ENCODE data around the gene OAS1.
"Not testable (repeated sequence)": the region's sequence is repeated elsewhere in the genome, so short reads cannot be mapped to it uniquely, and the experiment has no call there.

OAS1 gene

GRCh38 chr12:112950701-112951100 lies 43.9 kb downstream of the OAS1 start:
- Histone ChIP-seq H3K4me1 (ENCODE audit: insufficient read depth, low read length) (no peaks in the 10 kb centered on the region), H3K9me3 (ENCODE audit: control insufficient read depth, insufficient read depth, low read length) (no peaks in the 10 kb centered on the region), H3K36me3 (ENCODE audit: insufficient read depth, low read length) (no peaks in the 10 kb centered on the region), H3K9ac (ENCODE audit: low read depth, low read length) (no peak overlapping the region)

GRCh38 chr12:112957125-112957524 lies 50.4 kb downstream of the OAS1 start:
- H3K9ac ChIP-seq (ENCODE audit: low read depth, low read length) = not testable (repeated sequence)

GRCh38 chr12:112961074-112961473 lies 54.3 kb downstream of the OAS1 start:
- Histone ChIP-seq H3K36me3 (ENCODE audit: insufficient read depth, low read length) (no peaks in the 10 kb centered on the region), H3K4me1 (ENCODE audit: insufficient read depth, low read length) (no peaks in the 10 kb centered on the region), H3K9ac (ENCODE audit: low read depth, low read length) (no peak overlapping the region), H3K9me3 (ENCODE audit: control insufficient read depth, insufficient read depth, low read length) (peaks cover 3% of the 10 kb centered on the region; the same call in 1 of the 2 replicates)

More at GRCh38 chr12:112957125-112957524, 50.4 kb downstream of the OAS1 start:
- not testable (repeated sequence) for H3K4me1 ChIP-seq (ENCODE audit: insufficient read depth, low read length); H3K9me3 ChIP-seq (ENCODE audit: control insufficient read depth, insufficient read depth, low read length); H3K36me3 ChIP-seq (ENCODE audit: insufficient read depth, low read length)

GRCh38 chr12:112961536-112961935 lies 54.8 kb downstream of the OAS1 start:
- no peaks in the 10 kb centered on the region for H3K4me1 ChIP-seq (ENCODE audit: insufficient read depth, low read length)
- H3K9me3 ChIP-seq (ENCODE audit: control insufficient read depth, insufficient read depth, low read length) = peaks cover 3% of the 10 kb centered on the region; the same call in 1 of the 2 replicates
- no peaks in the 10 kb centered on the region for H3K36me3 ChIP-seq (ENCODE audit: insufficient read depth, low read length)
- H3K9ac ChIP-seq (ENCODE audit: low read depth, low read length) = no peak overlapping the region

- H3K36me3 ChIP-seq (ENCODE audit: insufficient read depth, low read length) = no peaks in the 10 kb centered on the region
- peaks cover 3% of the 10 kb centered on the region; the same call in 1 of the 2 replicates for H3K9me3 ChIP-seq (ENCODE audit: control insufficient read depth, insufficient read depth, low read length)
- H3K4me1 ChIP-seq (ENCODE audit: insufficient read depth, low read length) = no peaks in the 10 kb centered on the region
- H3K9ac ChIP-seq (ENCODE audit: low read depth, low read length) = no peak overlapping the region
Measured at GRCh38 chr12:112962561-112962960, 55.8 kb downstream of the OAS1 start.

- no peaks in the 10 kb centered on the region for H3K36me3 ChIP-seq (ENCODE audit: insufficient read depth, low read length)
- no peaks in the 10 kb centered on the region for H3K4me1 ChIP-seq (ENCODE audit: insufficient read depth, low read length)
- H3K9ac ChIP-seq (ENCODE audit: low read depth, low read length) = no peak overlapping the region
- peaks cover 3% of the 10 kb centered on the region; the same call in 1 of the 2 replicates for H3K9me3 ChIP-seq (ENCODE audit: control insufficient read depth, insufficient read depth, low read length)
Measured at GRCh38 chr12:112963227-112963861, 56.6 kb downstream of the OAS1 start.

GRCh38 chr12:112964067-112964670 lies 57.4 kb downstream of the OAS1 start:
- H3K4me1 ChIP-seq (ENCODE audit: insufficient read depth, low read length) = no peaks in the 10 kb centered on the region
- H3K36me3 ChIP-seq (ENCODE audit: insufficient read depth, low read length) = no peaks in the 10 kb centered on the region
- H3K9ac ChIP-seq (ENCODE audit: low read depth, low read length) = no peak overlapping the region
- H3K9me3 ChIP-seq (ENCODE audit: control insufficient read depth, insufficient read depth, low read length) = peaks cover 3% of the 10 kb centered on the region; the same call in 1 of the 2 replicates

GRCh38 chr12:112964915-112965314 lies 58.2 kb downstream of the OAS1 start:
- no peaks in the 10 kb centered on the region for H3K4me1 ChIP-seq (ENCODE audit: insufficient read depth, low read length)
- H3K9me3 ChIP-seq (ENCODE audit: control insufficient read depth, insufficient read depth, low read length) = no peaks in the 10 kb centered on the region; the same call in 1 of the 2 replicates
- H3K9ac ChIP-seq (ENCODE audit: low read depth, low read length) = no peak overlapping the region
- H3K36me3 ChIP-seq (ENCODE audit: insufficient read depth, low read length) = no peaks in the 10 kb centered on the region

- H3K9me3 ChIP-seq (ENCODE audit: control insufficient read depth, insufficient read depth, low read length) = no peaks in the 10 kb centered on the region
- no peaks in the 10 kb centered on the region for H3K36me3 ChIP-seq (ENCODE audit: insufficient read depth, low read length)
- H3K9ac ChIP-seq (ENCODE audit: low read depth, low read length) = no peak overlapping the region
- no peaks in the 10 kb centered on the region for H3K4me1 ChIP-seq (ENCODE audit: insufficient read depth, low read length)
Measured at GRCh38 chr12:112965643-112966042, 58.9 kb downstream of the OAS1 start.

- Histone ChIP-seq H3K4me1 (ENCODE audit: insufficient read depth, low read length) (no peaks in the 10 kb centered on the region), H3K36me3 (ENCODE audit: insufficient read depth, low read length) (no peaks in the 10 kb centered on the region), H3K9me3 (ENCODE audit: control insufficient read depth, insufficient read depth, low read length) (no peaks in the 10 kb centered on the region)
Measured at GRCh38 chr12:112967306-112967705, 60.5 kb downstream of the OAS1 start.

GRCh38 chr12:112967858-112968257 lies 61.1 kb downstream of the OAS1 start:
- no peaks in the 10 kb centered on the region for H3K4me1 ChIP-seq (ENCODE audit: insufficient read depth, low read length)
- H3K9me3 ChIP-seq (ENCODE audit: control insufficient read depth, insufficient read depth, low read length) = no peaks in the 10 kb centered on the region
- H3K36me3 ChIP-seq (ENCODE audit: insufficient read depth, low read length) = no peaks in the 10 kb centered on the region
- H3K9ac ChIP-seq (ENCODE audit: low read depth, low read length) = no peak overlapping the region

More at GRCh38 chr12:112967306-112967705, 60.5 kb downstream of the OAS1 start:
- H3K9ac ChIP-seq (ENCODE audit: low read depth, low read length) = no peak overlapping the region

Data from ES-I3 (cell line).